Endothelial cell (in vitro differentiated cells): Measurements from ENCODE around the gene HPS3. TPM values are rescaled to one million over a fixed set of nuclear protein-coding genes. Genes with fewer than 3 reads are reported as not detected.

Experiments used
- DNase-seq: peaks from one replicate; pipeline ENCODE4 v3.0.0; 2021; ENCODE audit warnings: low spot score
- H3K27ac Mint-ChIP-seq: one replicate; pipeline ENCODE4 v1.8.0; 2021; ENCODE audit warnings: mixed read lengths, inconsistent platforms; ENCODE audit not compliant: unreplicated experiment
- H3K27me3 Mint-ChIP-seq: one replicate; pipeline ENCODE4 v1.8.0; 2021; ENCODE audit warnings: mild to moderate bottlenecking, moderate library complexity, mixed read lengths, inconsistent platforms; ENCODE audit not compliant: unreplicated experiment
- H3K36me3 Mint-ChIP-seq: one replicate; pipeline ENCODE4 v1.8.0; 2021; ENCODE audit warnings: mild to moderate bottlenecking, low read depth, mixed read lengths, inconsistent platforms; ENCODE audit not compliant: unreplicated experiment
- H3K4me1 Mint-ChIP-seq: one replicate; pipeline ENCODE4 v1.8.0; 2021; ENCODE audit warnings: mild to moderate bottlenecking, mixed read lengths, inconsistent platforms; ENCODE audit not compliant: unreplicated experiment
- H3K4me3 Mint-ChIP-seq: one replicate; pipeline ENCODE4 v1.8.0; 2021; ENCODE audit warnings: mild to moderate bottlenecking, mixed read lengths, inconsistent platforms; ENCODE audit not compliant: unreplicated experiment
- H3K9me3 Mint-ChIP-seq: one replicate; pipeline ENCODE4 v1.8.0; 2021; ENCODE audit warnings: mixed read lengths, inconsistent platforms; ENCODE audit not compliant: unreplicated experiment
- CTCF ChIP-seq: fragments of 200-600 bp; sonication (generic); IDR thresholded peaks from one replicate; pipeline ENCODE4 v1.5.0; 2021; ENCODE audit warnings: antibody characterized with exemption; ENCODE audit not compliant: unreplicated experiment
- total RNA-seq: library from RNA; stranded (reverse); fragmentation: NEBNext Ultra II Directional; extraction: Animal tissue kit (Norgen Biotek cat#: 25700); gene quantifications from one replicate; pipeline ENCODE4 v1.2.1, GENCODE V29; 2021; ENCODE audit not compliant: unreplicated experiment

HPS3 gene
- total RNA-seq, 1 donor from 2014 or later, result 18.8 TPM

GRCh38 chr3:149104484-149104883, 25.0 kb upstream of the HPS3 start:
- H3K36me3 Mint-ChIP-seq, result no peaks in the 10 kb centered on the region
- H3K27ac Mint-ChIP-seq, result no peak overlapping the region
- H3K9me3 Mint-ChIP-seq, result peaks cover 5% of the 10 kb centered on the region
- no peaks in the 10 kb centered on the region for H3K4me1 Mint-ChIP-seq
- no peak overlapping the region for H3K4me3 Mint-ChIP-seq
- no peak for DNase-seq
- peaks cover 1% of the 10 kb centered on the region for H3K27me3 Mint-ChIP-seq
- no peak for TF ChIP-seq CTCF

- Mint-ChIP-seq H3K36me3 (peaks cover 3% of the 10 kb centered on the region), H3K9me3 (no peaks in the 10 kb centered on the region), H3K4me3 (no peak overlapping the region), H3K27ac (no peak overlapping the region), H3K4me1 (no peaks in the 10 kb centered on the region), H3K27me3 (peaks cover 1% of the 10 kb centered on the region)
- no peak for TF ChIP-seq CTCF
- no peak for DNase-seq
These were observed 15.0 kb upstream of the HPS3 start for GRCh38 chr3:149114458-149114857.

- Mint-ChIP-seq H3K27me3 (peaks cover 1% of the 10 kb centered on the region), H3K9me3 (no peaks in the 10 kb centered on the region), H3K4me1 (no peaks in the 10 kb centered on the region)
These were observed 14.3 kb upstream of the HPS3 start for GRCh38 chr3:149115114-149115513.

GRCh38 chr3:149118724-149119123, 10.7 kb upstream of the HPS3 start:
- H3K27me3 Mint-ChIP-seq, result peaks cover 1% of the 10 kb centered on the region
- H3K4me1 Mint-ChIP-seq, result no peaks in the 10 kb centered on the region
- DNase-seq, result no peak
- H3K9me3 Mint-ChIP-seq, result no peaks in the 10 kb centered on the region
- no peak overlapping the region for H3K4me3 Mint-ChIP-seq
- H3K27ac Mint-ChIP-seq, result no peak overlapping the region
- H3K36me3 Mint-ChIP-seq, result no peaks in the 10 kb centered on the region
- no peak for TF ChIP-seq CTCF

More at GRCh38 chr3:149115114-149115513, 14.3 kb upstream of the HPS3 start:
- peaks cover 2% of the 10 kb centered on the region for H3K36me3 Mint-ChIP-seq
- no peak overlapping the region for H3K4me3 Mint-ChIP-seq
- H3K27ac Mint-ChIP-seq, result no peak overlapping the region
- no peak for DNase-seq
- TF ChIP-seq CTCF, result no peak

GRCh38 chr3:149119466-149119865, 10.0 kb upstream of the HPS3 start:
- DNase-seq, result no peak
- H3K27me3 Mint-ChIP-seq, result peaks cover 1% of the 10 kb centered on the region
- no peak overlapping the region for H3K27ac Mint-ChIP-seq
- no peaks in the 10 kb centered on the region for H3K4me1 Mint-ChIP-seq
- H3K36me3 Mint-ChIP-seq, result no peaks in the 10 kb centered on the region
- no peak for TF ChIP-seq CTCF
- H3K4me3 Mint-ChIP-seq, result no peak overlapping the region
- no peaks in the 10 kb centered on the region for H3K9me3 Mint-ChIP-seq
